HFF-Myc (cell line): ENCODE measurements around the gene SPEM2.

Experiments used
- DNase-seq: peaks from one replicate; pipeline ENCODE4 v3.0.0-alpha.2; 2011; ENCODE audit warnings: low read depth; ENCODE audit errors: extremely low read depth
- H3K4me3 ChIP-seq: replicated peaks from 2 replicates; pipeline ENCODE4 v1.5.1; 2011; ENCODE audit warnings: low read depth, mild to moderate bottlenecking, control low read depth, low read length
- TF ChIP-seq, protein P1 (sequence below): IDR thresholded peaks from 2 replicates; pipeline ENCODE4 v1.5.1; 2012; ENCODE audit warnings: mild to moderate bottlenecking, low read depth, low read length, control low read depth; ENCODE audit errors: missing control alignments

The SPEM2 gene

DNA sequence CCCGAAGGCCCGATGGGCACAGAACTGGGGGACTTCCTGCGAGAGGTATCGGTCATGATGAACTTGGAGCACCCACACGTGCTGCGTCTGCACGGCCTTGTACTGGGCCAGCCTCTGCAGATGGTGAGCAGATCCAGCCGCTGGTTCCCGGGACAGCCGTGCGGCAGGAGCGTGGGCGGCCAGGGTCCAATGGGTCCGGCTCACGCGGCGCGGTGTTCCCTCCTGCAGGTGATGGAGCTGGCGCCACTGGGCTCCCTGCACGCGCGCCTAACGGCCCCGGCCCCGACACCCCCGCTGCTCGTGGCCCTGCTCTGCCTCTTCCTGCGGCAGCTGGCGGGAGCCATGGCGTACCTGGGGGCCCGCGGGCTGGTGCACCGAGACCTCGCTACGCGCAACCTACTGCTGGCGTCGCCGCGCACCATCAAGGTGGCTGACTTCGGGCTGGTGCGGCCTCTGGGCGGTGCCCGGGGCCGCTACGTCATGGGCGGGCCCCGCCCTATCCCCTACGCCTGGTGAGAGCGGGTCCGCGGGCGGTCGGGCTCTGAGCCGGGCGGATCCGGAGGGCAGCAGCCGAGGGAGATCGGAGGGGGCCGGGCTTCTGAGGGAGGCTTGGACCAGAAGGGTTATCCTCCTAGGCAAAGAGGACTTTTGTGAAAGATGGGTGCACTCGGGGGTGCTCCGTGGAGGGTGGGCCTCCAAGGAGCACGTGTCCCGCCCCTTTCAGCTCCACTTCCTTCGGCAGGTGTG lies 41.5 kb upstream of the SPEM2 start:
- no peak for DNase-seq
- TF ChIP-seq, protein P1, sequence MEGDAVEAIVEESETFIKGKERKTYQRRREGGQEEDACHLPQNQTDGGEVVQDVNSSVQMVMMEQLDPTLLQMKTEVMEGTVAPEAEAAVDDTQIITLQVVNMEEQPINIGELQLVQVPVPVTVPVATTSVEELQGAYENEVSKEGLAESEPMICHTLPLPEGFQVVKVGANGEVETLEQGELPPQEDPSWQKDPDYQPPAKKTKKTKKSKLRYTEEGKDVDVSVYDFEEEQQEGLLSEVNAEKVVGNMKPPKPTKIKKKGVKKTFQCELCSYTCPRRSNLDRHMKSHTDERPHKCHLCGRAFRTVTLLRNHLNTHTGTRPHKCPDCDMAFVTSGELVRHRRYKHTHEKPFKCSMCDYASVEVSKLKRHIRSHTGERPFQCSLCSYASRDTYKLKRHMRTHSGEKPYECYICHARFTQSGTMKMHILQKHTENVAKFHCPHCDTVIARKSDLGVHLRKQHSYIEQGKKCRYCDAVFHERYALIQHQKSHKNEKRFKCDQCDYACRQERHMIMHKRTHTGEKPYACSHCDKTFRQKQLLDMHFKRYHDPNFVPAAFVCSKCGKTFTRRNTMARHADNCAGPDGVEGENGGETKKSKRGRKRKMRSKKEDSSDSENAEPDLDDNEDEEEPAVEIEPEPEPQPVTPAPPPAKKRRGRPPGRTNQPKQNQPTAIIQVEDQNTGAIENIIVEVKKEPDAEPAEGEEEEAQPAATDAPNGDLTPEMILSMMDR: no peak
- peak overlapping the region; percentile 40 for H3K4me3 ChIP-seq

DNA sequence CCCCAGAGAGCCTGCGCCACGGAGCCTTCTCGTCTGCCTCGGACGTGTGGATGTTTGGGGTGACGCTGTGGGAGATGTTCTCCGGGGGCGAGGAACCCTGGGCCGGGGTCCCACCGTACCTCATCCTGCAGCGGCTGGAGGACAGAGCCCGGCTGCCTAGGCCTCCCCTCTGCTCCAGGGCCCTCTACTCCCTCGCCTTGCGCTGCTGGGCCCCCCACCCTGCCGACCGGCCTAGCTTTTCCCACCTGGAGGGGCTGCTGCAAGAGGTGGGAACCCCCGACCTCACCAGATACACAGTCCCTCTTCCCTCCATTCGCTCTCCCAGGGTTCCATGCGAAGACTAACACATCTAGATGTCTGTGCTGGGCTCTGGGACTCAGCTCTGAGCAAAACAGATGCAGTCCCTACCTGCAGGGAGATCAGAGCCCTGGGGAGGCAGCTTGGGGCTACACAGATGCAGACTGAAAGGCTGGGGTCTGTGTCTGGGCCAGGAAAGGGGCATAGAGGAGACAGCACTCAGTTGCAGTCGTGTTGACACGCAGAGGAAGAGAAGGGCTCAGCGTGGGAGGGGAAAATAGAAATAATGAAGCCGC lies 40.8 kb upstream of the SPEM2 start:
- TF ChIP-seq, protein P1: no peak
- peak overlapping the region; percentile 40 for H3K4me3 ChIP-seq
- no peak for DNase-seq

DNA sequence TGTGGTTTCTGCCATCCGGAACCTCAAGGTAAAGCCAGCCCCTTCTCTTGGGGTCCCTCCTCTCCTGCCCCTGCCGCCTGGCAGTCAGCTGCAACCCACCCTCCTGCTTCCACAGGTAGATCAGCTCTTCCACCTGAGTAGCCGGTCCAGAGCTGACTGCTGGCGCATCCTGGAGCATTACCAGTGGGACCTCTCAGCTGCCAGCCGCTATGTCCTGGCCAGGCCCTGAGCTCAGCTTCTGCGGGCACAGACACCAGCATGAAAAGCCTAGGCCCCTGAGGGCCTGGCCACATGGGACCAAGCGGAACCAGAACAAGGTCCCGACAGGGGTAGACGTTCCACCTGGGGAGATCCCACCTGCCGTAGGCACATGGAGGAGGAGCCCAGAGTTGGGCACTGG lies 36.6 kb upstream of the SPEM2 start:
- DNase-seq: no peak
- H3K4me3 ChIP-seq: no peak overlapping the region
- TF ChIP-seq, protein P1: no peak

DNA sequence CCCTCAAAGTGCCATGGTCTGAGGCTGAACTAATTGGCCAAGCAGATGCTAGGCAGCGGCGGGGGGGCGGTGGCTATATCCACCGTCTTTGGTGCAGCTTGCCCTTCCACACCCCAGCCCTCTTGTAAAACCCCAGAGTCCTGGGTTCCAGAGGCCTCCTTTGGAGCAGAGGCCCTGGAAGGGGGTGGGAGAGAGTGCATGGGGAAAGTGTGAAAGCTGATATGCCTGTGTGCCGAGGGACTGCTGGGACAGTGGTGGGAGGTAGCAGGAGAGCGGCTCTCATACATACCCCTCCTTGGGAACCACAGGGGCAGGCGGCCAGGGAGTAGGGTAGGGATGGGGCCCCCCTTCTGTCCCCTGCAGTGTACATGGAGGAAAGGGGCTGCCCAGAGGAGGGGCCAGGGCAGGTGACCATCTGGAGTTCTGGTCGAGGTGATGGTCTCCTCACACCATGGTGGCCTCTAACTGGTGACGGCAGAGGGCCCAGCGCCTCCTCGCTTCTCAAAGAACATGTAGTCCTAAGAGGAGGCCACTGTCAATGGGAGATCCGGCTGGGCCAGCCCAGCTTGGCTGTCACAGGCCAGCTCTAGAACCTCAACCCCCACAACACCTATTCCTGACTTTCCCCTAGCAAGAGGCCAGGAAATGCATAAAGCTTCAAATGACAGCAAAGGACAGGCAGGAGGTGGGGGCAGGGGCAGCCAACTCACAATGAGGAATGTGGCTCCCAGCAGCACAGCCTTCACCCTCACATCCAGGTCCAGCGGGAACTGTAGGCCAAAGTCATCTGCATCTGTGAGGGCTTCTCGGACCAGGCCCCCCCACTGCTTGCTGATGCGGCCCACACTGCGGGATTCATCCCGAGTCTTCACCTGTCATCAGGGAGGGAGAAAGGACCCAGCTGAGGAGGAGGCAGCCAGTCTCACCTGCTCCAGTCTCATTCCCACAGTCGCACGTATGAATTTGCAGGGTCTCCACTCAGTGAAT lies 35.2 kb upstream of the SPEM2 start:
- no peak overlapping the region for H3K4me3 ChIP-seq
- no peak for DNase-seq
- TF ChIP-seq, protein P1: no peak

DNA sequence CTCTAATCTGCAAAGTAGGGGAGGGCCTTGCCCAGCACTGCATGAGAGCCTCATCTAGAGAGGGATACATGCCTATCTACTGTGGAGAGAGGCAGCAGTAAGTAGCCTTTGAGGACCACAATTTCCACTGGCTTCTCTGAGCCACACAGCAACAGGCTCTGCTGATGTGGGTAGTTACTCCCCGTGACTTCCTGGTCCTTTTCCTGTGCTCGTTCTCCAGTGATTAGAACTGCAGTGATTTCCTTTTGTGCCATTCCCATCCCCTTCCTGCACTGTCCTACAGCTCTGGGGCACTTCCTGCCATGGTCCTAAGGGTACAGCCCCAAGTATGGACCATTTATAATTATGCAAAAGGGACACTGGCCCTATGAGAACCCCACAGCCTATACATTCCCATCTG lies 34.1 kb upstream of the SPEM2 start:
- no peak overlapping the region for H3K4me3 ChIP-seq
- no peak for DNase-seq
- TF ChIP-seq, protein P1: no peak

DNA sequence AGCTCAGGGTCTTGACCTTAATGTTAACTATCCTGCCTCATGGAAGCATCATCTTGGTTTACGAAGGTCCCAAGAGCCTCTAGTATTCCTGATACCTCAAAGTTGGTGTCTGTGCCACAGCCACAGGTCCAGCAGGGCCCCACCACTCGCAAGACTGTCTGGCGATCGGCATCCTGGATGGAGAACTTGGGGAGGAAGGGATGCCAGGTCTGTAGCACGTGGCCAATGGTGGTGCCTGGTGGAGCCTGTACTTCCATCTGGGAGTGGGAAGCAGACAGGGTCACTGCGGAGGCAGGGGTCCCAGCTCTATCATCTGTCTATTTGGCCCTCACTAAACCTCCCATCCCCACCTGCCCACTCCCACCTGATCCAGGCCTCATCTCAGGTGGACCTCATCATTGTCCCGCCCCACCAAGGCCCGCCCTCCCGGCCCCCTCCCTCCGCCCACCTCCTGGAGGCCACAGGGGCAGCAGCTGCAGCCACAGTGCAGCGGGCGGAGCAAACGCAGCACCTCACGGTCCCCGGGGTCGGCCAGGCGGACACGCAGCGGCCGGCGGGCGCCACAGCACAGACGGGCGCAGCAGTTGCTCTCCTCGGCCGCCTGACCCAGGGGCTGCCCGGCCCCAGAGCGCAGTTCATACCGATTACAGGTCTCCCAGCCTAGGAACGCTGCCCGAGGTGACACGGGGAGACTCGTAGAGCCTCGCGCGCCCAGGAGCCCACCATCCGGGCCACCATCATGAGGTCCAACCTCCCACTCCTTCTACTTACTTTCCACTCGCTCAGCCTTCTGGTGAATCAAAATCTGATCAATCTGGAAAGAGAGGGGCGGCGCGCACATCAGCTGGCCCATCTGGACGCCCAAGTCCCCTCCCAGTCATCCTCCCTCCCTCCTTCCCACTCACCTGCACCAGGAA lies 32.5 kb upstream of the SPEM2 start:
- peak overlapping the region; percentile 81 for H3K4me3 ChIP-seq
- DNase-seq: no peak
- TF ChIP-seq, protein P1: no peak
